Body of pancreas (tissue), 4 donors: ENCODE measurements around the gene CAMTA1.

Experiments
- POLR2A ChIP-seq, 3 donors: fragments of 450-650 bp; IDR thresholded peaks; one replicate each; pipeline ENCODE4 v1.6.1; 2016; ENCODE audit warnings: antibody characterized with exemption in 3 of 3, mild to moderate bottlenecking in 2 of 3
- TF ChIP-seq, protein P1 (sequence below), 7 experiments: fragments of 450-650 bp in 4 of 7; fragments of 200-600 bp in 3 of 7; sonication (generic) in 3 of 7; IDR thresholded peaks; one replicate each; pipeline ENCODE4 v1.5.1; 2016 to 2019; ENCODE audit warnings: antibody characterized with exemption in 7 of 7

DNA sequence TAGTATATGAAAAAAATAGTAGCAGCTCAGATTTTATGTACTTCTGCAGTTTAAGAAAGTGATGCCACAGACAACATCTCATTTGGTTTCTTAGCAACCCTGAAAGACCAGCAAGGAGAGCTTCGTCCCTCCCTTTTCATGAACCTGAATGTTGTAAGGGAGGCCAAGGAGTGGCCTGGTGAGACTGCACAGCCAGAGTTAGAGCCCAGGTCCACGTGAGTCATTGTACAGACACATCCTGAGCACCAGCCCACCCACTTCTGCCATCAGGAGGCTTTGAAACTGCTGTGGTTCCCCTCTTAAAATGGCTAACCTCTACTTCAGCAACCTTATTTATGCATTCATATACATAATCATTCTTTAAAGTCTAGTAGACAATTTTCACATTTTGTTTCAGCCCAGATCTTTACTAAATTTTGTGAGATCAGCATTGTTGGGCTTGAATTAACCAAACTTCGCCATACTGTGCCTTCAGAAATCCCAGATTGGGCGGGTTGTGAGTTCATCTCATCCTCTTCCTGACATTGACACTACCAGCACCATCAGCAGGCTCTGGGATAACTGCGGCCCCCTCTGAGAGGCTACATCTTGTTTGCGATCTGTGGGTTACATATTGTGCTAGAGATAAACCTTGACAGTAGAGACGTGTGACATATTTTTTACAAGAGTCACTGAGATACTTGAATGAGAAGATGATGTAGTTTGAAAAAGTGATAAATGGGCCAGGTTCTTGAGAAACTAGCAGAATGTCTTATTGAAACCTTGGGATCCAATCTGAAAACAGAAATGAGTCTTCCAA, 106.7 kb downstream of the CAMTA1 start:
- TF ChIP-seq, protein P1, sequence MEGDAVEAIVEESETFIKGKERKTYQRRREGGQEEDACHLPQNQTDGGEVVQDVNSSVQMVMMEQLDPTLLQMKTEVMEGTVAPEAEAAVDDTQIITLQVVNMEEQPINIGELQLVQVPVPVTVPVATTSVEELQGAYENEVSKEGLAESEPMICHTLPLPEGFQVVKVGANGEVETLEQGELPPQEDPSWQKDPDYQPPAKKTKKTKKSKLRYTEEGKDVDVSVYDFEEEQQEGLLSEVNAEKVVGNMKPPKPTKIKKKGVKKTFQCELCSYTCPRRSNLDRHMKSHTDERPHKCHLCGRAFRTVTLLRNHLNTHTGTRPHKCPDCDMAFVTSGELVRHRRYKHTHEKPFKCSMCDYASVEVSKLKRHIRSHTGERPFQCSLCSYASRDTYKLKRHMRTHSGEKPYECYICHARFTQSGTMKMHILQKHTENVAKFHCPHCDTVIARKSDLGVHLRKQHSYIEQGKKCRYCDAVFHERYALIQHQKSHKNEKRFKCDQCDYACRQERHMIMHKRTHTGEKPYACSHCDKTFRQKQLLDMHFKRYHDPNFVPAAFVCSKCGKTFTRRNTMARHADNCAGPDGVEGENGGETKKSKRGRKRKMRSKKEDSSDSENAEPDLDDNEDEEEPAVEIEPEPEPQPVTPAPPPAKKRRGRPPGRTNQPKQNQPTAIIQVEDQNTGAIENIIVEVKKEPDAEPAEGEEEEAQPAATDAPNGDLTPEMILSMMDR (IDR thresholded peaks at IDR 0.05) = no peak
- TF ChIP-seq POLR2A (IDR thresholded peaks at IDR 0.05) = no peak
